ENCODE results near the gene FLCN. TPM values are rescaled to one million over a fixed set of nuclear protein-coding genes. Genes with fewer than 3 reads are reported as not detected.

Gene FLCN
- total RNA-seq, 1 experiment from 2014 or later: 25.6 TPM

- TF ChIP-seq CTCF (IDR thresholded peaks at IDR 0.05; ENCODE audit: unreplicated experiment): no peak
- ChIA-PET POLR2A (interaction anchor here (0.7 kb wide), 1 partner anchor 730 kb away, joined by 3 read pairs; no protein-coding TSS in a partner anchor), CTCF (no interaction called here)
- DNase-seq (ENCODE audit: unreplicated experiment): no peak
- Mint-ChIP-seq H3K4me3 (ENCODE audit: unreplicated experiment) (no peak overlapping the region), H3K4me1 (ENCODE audit: insufficient read depth, unreplicated experiment) (peaks cover 19% of the 10 kb centered on the region), H3K36me3 (ENCODE audit: insufficient read depth, unreplicated experiment) (peaks cover 37% of the 10 kb centered on the region), H3K9me3 (ENCODE audit: unreplicated experiment) (no peaks in the 10 kb centered on the region), H3K27ac (ENCODE audit: low read depth, unreplicated experiment) (no peak overlapping the region), H3K27me3 (ENCODE audit: insufficient read depth, unreplicated experiment) (no peaks in the 10 kb centered on the region)
- no TSS peak for BruUV-seq (replicated peaks)
- intact Hi-C loops (cut with micrococcal nuclease): no loop called here
These were observed 35.1 kb downstream of the FLCN start for GRCh38 chr17:17201907-17202306.

GRCh38 chr17:17201271-17201670, 35.7 kb downstream of the FLCN start:
- Mint-ChIP-seq H3K27me3 (ENCODE audit: insufficient read depth, unreplicated experiment) (no peaks in the 10 kb centered on the region), H3K27ac (ENCODE audit: low read depth, unreplicated experiment) (no peak overlapping the region), H3K36me3 (ENCODE audit: insufficient read depth, unreplicated experiment) (peaks cover 37% of the 10 kb centered on the region), H3K4me3 (ENCODE audit: unreplicated experiment) (no peak overlapping the region), H3K4me1 (ENCODE audit: insufficient read depth, unreplicated experiment) (peaks cover 19% of the 10 kb centered on the region), H3K9me3 (ENCODE audit: unreplicated experiment) (no peaks in the 10 kb centered on the region)
- intact Hi-C loops (cut with micrococcal nuclease): no loop called here
- ChIA-PET CTCF (interaction anchor here (0.7 to 0.8 kb wide), 3 partner anchors 107 to 373 kb away, joined by 3 to 4 read pairs (median 3); no protein-coding TSS in a partner anchor), POLR2A (no interaction called here)
- DNase-seq (ENCODE audit: unreplicated experiment): no peak
- no TSS peak for BruUV-seq (replicated peaks)
- no peak for TF ChIP-seq CTCF (IDR thresholded peaks at IDR 0.05; ENCODE audit: unreplicated experiment)

- peaks cover 37% of the 10 kb centered on the region for H3K36me3 Mint-ChIP-seq (ENCODE audit: insufficient read depth, unreplicated experiment)
- intact Hi-C loops (cut with micrococcal nuclease): no loop called here
- BruUV-seq (replicated peaks): no TSS peak
- H3K27me3 Mint-ChIP-seq (ENCODE audit: insufficient read depth, unreplicated experiment): no peaks in the 10 kb centered on the region
- H3K4me1 Mint-ChIP-seq (ENCODE audit: insufficient read depth, unreplicated experiment): peaks cover 19% of the 10 kb centered on the region
- TF ChIP-seq CTCF (IDR thresholded peaks at IDR 0.05; ENCODE audit: unreplicated experiment): no peak
- DNase-seq (ENCODE audit: unreplicated experiment): no peak
- H3K4me3 Mint-ChIP-seq (ENCODE audit: unreplicated experiment): no peak overlapping the region
- no peaks in the 10 kb centered on the region for H3K9me3 Mint-ChIP-seq (ENCODE audit: unreplicated experiment)
- POLR2A ChIA-PET: interaction anchor here (0.8 to 1.1 kb wide), 2 partner anchors 16 to 37 kb away, joined by 3 read pairs; no protein-coding TSS in a partner anchor
- H3K27ac Mint-ChIP-seq (ENCODE audit: low read depth, unreplicated experiment): no peak overlapping the region
- CTCF ChIA-PET: interaction anchor here (0.7 to 0.8 kb wide), 4 partner anchors 107 to 374 kb away, joined by 3 to 4 read pairs (median 3); no protein-coding TSS in a partner anchor
These were observed 36.1 kb downstream of the FLCN start for GRCh38 chr17:17200831-17201230.

GRCh38 chr17:17200311-17200710, 36.7 kb downstream of the FLCN start:
- no TSS peak for BruUV-seq (replicated peaks)
- no peak for TF ChIP-seq CTCF (IDR thresholded peaks at IDR 0.05; ENCODE audit: unreplicated experiment)
- Mint-ChIP-seq H3K9me3 (ENCODE audit: unreplicated experiment) (no peaks in the 10 kb centered on the region), H3K27me3 (ENCODE audit: insufficient read depth, unreplicated experiment) (no peaks in the 10 kb centered on the region), H3K4me3 (ENCODE audit: unreplicated experiment) (no peak overlapping the region), H3K27ac (ENCODE audit: low read depth, unreplicated experiment) (no peak overlapping the region), H3K36me3 (ENCODE audit: insufficient read depth, unreplicated experiment) (peaks cover 37% of the 10 kb centered on the region), H3K4me1 (ENCODE audit: insufficient read depth, unreplicated experiment) (peaks cover 19% of the 10 kb centered on the region)
- DNase-seq (ENCODE audit: unreplicated experiment): no peak
- ChIA-PET POLR2A (interaction anchor here (0.6 to 1.1 kb wide), 3 partner anchors 11 to 36 kb away, joined by 3 read pairs; no protein-coding TSS in a partner anchor), CTCF (interaction anchor here (0.8 kb wide), 1 partner anchor 199 kb away, joined by 3 read pairs; no protein-coding TSS in a partner anchor)
- intact Hi-C loops (cut with micrococcal nuclease): no loop called here
